Suprapubic skin (tissue), 4 donors: Measurements from ENCODE around the gene HNRNPA0.

Experiments used
- CTCF ChIP-seq, 2 donors: fragments of 200-600 bp in 1 of 2; fragments of 450-650 bp in 1 of 2; sonication (generic) in 1 of 2; IDR thresholded peaks; one replicate each; pipeline ENCODE4 v1.5.1; 2016 to 2019; ENCODE audit warnings: antibody characterized with exemption in 2 of 2, mild to moderate bottlenecking in 1 of 2, moderate library complexity in 1 of 2
- POLR2A ChIP-seq, 2 donors: fragments of 450-650 bp; IDR thresholded peaks; one replicate each; pipeline ENCODE4 v1.6.1; 2017; ENCODE audit warnings: antibody characterized with exemption in 2 of 2, mild to moderate bottlenecking in 2 of 2, moderate library complexity in 2 of 2
- POLR2AphosphoS5 ChIP-seq, 3 donors: sonication (generic); formaldehyde crosslinking; IDR thresholded peaks; one replicate each; pipeline ENCODE4 v1.6.1; 2017; ENCODE audit warnings: antibody characterized with exemption in 3 of 3

GRCh38 chr5:137782984-137783536 is 28.9 kb upstream of the HNRNPA0 start:
- TF ChIP-seq POLR2AphosphoS5 (IDR thresholded peaks at IDR 0.05) (no peak), CTCF (IDR thresholded peaks at IDR 0.05) (no peak), POLR2A (IDR thresholded peaks at IDR 0.05) (no peak)
